Measurements from ENCODE around the gene MCM8.

DNA sequence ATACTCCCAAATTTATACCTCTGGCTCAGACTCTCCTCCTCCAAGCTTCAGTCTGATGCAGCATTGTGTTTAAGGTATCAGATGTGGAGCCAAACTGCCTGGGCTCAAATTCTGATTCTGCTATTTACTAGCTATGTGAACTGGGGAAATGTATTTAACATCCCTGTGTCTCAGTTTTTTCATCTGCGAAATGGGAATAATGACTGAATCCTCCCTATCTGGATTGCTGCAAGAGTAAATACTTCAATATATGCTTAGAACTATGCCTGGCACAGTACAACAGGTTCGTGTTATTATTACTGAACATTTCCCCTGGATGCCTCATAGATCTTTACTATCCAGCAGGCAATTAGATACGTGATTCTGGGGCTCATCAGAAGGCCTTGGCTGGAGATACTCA is 97.9 kb downstream of the MCM8 start:
- TF ChIP-seq POLR2A (IDR thresholded peaks at IDR 0.05) (no peak), CTCF (IDR thresholded peaks at IDR 0.05) (no peak)
